ENCODE data around the gene CDCA4. TPM values are rescaled to one million over a fixed set of nuclear protein-coding genes. Genes with fewer than 3 reads are reported as not detected.

CDCA4 gene
- polyA plus RNA-seq, 1 of the 3 experiments (the other 2 are of a cell fraction): 26.8 TPM

DNA sequence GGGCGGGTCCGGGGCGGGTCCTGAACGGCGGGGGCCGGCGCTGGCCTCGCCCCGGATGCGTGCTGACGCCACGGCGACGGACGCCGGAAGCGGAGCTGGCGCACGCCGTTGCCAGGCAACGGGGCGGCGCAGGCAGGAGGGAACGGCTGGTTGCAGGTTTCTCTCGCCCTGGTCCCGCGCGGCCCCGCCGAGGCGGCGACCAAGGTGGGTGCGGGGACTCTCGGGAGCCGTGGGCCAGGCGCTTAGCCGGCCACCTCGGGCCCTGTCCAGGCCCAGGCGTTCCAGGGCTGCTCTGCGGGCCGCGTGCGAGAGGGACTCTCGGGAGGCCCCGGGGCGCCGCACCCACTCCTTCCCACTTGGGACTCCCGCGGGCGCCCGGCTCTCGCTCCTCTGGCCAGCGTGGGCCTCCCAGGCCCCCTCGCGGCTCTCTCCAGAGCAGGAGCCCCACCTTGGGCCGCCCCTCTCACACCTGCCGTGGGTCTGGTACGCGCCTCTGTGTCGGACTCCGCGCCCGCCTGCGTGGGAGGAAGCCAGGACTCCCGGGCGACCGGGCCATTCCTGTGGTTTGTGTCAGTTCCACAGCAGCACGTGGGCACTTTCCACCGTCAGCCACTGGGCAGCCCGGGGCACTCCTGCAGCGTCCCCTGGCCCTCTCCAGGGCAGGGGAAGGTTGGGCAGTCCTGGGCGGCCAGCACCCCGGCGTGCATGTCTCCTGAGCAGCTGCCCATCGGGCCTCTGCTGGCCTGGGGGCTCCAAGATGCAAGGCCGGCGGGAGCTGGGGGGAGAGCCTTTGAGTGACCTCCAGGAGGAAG, 35.0 kb downstream of the CDCA4 start, which contains the start of gene CLBA1 (continued):
- TF ChIP-seq EZH2phosphoT487 (IDR thresholded peaks at IDR 0.05; ENCODE audit: borderline replicate concordance, low read depth): no peak
- TF ChIP-seq TEAD4 (IDR thresholded peaks at IDR 0.05; ENCODE audit: borderline replicate concordance, insufficient read depth): no peak

DNA sequence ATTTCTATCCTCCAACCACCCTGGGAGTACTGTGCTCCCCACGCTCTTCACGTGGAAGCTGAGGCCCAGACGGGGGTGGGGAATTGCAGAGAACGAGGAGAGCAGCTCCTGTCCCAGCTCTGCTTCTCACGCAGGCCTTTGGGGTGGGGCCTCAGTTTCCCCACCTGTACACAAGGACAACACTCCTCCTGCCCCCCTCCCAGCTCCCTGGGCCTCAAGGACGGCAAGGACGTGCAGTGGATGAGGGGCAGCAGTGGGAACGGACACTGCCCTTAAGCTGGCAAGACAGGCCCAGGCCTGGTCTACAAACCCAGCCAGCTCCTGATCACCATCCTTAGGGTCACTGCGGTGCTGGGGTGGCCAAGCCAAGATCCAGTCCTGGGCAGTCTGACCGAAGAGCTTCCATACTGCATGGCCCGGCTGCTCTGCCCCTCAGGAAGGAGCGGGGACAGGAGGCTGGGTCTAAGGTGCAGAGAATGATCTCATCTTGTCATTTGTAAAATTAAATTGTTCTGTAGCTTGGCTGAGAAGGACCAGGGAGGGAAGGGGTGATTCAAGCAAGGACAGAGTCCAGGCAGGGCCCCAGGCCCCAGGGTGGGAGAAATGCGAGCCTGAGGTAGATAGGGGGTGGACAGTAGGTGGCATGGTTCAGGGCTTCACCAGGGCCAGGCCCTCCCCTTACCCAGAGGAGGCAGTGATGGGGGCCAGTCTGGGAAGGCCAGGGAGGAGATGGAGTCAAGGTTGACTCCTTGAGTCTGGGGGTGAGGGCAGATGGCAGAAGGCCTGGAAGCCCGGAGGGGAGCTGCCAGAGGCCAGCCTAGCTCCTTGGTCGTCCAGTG, 36.6 kb downstream of the CDCA4 start:
- Histone ChIP-seq H4K20me1 (ENCODE audit: insufficient read depth) (no peaks in the 10 kb centered on the region), H3K27me3 (ENCODE audit: insufficient read depth) (no peaks in the 10 kb centered on the region), H3K79me2 (ENCODE audit: insufficient read depth) (0 out of 2 replicates have a peak, but pooled peaks cover 10% of the 10 kb centered on the region), H3K4me1 (ENCODE audit: control insufficient read depth in 1 of 2, insufficient read depth in 2 of 2, low read depth in 1 of 2, low read length in 1 of 2) (peaks cover 0 to 65% of the 10 kb centered on the region in 2 experiments; a peak in 1 of 4 replicates), H3K27ac (ENCODE audit: low read depth in 2 of 2, low read length in 1 of 2) (no peak overlapping the region; a peak in 1 of 4 replicates), H3K36me3 (replicated peaks in 1 of 2; ENCODE audit: control insufficient read depth in 1 of 2, insufficient read depth in 2 of 2, low read length in 1 of 2) (no peaks in the 10 kb centered on the region), H3K9me3 (no peaks in the 10 kb centered on the region), H3K4me2 (no peak overlapping the region), H3F3A (replicated peaks; ENCODE audit: insufficient read depth) (peaks cover 4% of the 10 kb centered on the region), H2AFZ (ENCODE audit: low read depth) (no peak overlapping the region), H3K4me3 (ENCODE audit: low read depth in 2 of 2, low read length in 1 of 2) (no peak overlapping the region), H3K9ac (no peak overlapping the region), H3K9me2 (no peaks in the 10 kb centered on the region)
- ChIA-PET CTCF (interaction anchor here (0.5 to 5.8 kb wide), 11 partner anchors 8 to 433 kb away, joined by 3 to 37 read pairs (median 4); no protein-coding TSS in a partner anchor), POLR2A (interaction anchor here (0.8 to 1.8 kb wide), 2 partner anchors 20 to 37 kb away, joined by 3 to 6 read pairs; partner anchors contain the start of gene CDCA4)
- TF ChIP-seq TCF12 (IDR thresholded peaks at IDR 0.05) (no peak), EZH2phosphoT487 (IDR thresholded peaks at IDR 0.05; ENCODE audit: borderline replicate concordance, low read depth) (no peak), FOXJ3 (CRISPR knock-in tag; IDR thresholded peaks at IDR 0.05) (no peak), SIN3A (IDR thresholded peaks at IDR 0.05; ENCODE audit: borderline replicate concordance, low read depth, low read length) (no peak), JUND (IDR thresholded peaks at IDR 0.05) (no peak), NRF1 (IDR thresholded peaks at IDR 0.05; ENCODE audit: low read depth, low read length) (no peak), FOSL2 (IDR thresholded peaks at IDR 0.05; ENCODE audit: borderline replicate concordance, low read depth) (no peak), MEF2A (IDR thresholded peaks at IDR 0.05; ENCODE audit: borderline replicate concordance, low read depth) (no peak)
- TF ChIP-seq, protein P1, sequence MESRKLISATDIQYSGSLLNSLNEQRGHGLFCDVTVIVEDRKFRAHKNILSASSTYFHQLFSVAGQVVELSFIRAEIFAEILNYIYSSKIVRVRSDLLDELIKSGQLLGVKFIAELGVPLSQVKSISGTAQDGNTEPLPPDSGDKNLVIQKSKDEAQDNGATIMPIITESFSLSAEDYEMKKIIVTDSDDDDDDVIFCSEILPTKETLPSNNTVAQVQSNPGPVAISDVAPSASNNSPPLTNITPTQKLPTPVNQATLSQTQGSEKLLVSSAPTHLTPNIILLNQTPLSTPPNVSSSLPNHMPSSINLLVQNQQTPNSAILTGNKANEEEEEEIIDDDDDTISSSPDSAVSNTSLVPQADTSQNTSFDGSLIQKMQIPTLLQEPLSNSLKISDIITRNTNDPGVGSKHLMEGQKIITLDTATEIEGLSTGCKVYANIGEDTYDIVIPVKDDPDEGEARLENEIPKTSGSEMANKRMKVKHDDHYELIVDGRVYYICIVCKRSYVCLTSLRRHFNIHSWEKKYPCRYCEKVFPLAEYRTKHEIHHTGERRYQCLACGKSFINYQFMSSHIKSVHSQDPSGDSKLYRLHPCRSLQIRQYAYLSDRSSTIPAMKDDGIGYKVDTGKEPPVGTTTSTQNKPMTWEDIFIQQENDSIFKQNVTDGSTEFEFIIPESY (IDR thresholded peaks at IDR 0.05; ENCODE audit: borderline replicate concordance, low read depth): no peak
- TF ChIP-seq, protein P2, sequence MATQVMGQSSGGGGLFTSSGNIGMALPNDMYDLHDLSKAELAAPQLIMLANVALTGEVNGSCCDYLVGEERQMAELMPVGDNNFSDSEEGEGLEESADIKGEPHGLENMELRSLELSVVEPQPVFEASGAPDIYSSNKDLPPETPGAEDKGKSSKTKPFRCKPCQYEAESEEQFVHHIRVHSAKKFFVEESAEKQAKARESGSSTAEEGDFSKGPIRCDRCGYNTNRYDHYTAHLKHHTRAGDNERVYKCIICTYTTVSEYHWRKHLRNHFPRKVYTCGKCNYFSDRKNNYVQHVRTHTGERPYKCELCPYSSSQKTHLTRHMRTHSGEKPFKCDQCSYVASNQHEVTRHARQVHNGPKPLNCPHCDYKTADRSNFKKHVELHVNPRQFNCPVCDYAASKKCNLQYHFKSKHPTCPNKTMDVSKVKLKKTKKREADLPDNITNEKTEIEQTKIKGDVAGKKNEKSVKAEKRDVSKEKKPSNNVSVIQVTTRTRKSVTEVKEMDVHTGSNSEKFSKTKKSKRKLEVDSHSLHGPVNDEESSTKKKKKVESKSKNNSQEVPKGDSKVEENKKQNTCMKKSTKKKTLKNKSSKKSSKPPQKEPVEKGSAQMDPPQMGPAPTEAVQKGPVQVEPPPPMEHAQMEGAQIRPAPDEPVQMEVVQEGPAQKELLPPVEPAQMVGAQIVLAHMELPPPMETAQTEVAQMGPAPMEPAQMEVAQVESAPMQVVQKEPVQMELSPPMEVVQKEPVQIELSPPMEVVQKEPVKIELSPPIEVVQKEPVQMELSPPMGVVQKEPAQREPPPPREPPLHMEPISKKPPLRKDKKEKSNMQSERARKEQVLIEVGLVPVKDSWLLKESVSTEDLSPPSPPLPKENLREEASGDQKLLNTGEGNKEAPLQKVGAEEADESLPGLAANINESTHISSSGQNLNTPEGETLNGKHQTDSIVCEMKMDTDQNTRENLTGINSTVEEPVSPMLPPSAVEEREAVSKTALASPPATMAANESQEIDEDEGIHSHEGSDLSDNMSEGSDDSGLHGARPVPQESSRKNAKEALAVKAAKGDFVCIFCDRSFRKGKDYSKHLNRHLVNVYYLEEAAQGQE (IDR thresholded peaks at IDR 0.05; ENCODE audit: low read depth, low read length): no peak
- 99% methylated on average over 14 of the region's 15 CpGs for WGBS (ENCODE audit: low lambda C conversion rate)
- DNase-seq: no peak
